Activated T-helper 1 cell treated with anti-CD3 and anti-CD28 coated beads, Interleukin-12 subunit alpha, Interleukin-12 subunit beta, Interleukin-2, Interleukin-4 antibody, amounts not matched to agents 30 ng/mL and 10 ng/mL and 1 ng/mL, durations not matched to agents 14 hours and 24 hours and 36 hours (primary cell): ENCODE results near the gene FANCI. TPM values are rescaled to one million over a fixed set of nuclear protein-coding genes. Genes with fewer than 3 reads are reported as not detected.
A peak's percentile ranks its signal among the peaks of the same experiment; 100 is the strongest.

ENCODE experiments used
- DNase-seq: peaks from one replicate; pipeline ENCODE4 v3.0.0; 2021; ENCODE audit warnings: low spot score
- H3K27ac Mint-ChIP-seq: one replicate; pipeline ENCODE4 v1.8.0; 2021; ENCODE audit warnings: mild to moderate bottlenecking, mixed read lengths
- H3K27me3 Mint-ChIP-seq: one replicate; pipeline ENCODE4 v1.8.0; 2022; ENCODE audit warnings: mild to moderate bottlenecking, moderate library complexity, mixed read lengths; ENCODE audit not compliant: insufficient read depth
- H3K36me3 Mint-ChIP-seq: one replicate; pipeline ENCODE4 v1.8.0; 2021; ENCODE audit warnings: low read depth, mixed read lengths
- H3K4me1 Mint-ChIP-seq: one replicate; pipeline ENCODE4 v1.8.0; 2021; ENCODE audit warnings: low read depth, mixed read lengths
- H3K4me3 Mint-ChIP-seq: one replicate; pipeline ENCODE4 v1.8.0; 2021; ENCODE audit warnings: mild to moderate bottlenecking, moderate library complexity, mixed read lengths
- H3K9me3 Mint-ChIP-seq: one replicate; pipeline ENCODE4 v1.8.0; 2021; ENCODE audit warnings: mixed read lengths
- intact Hi-C: fragments of 100-400 bp; cut with micrococcal nuclease; formaldehyde crosslinking; loops from one replicate; pipeline ENCODE4 v1.15.1; 2024
- total RNA-seq: library from RNA; stranded (reverse); gene quantifications from 2 replicates; pipeline ENCODE4 v1.2.3, GENCODE V29; 2022

The FANCI gene
- total RNA-seq: 167 and 172 TPM in 2 replicates

DNA sequence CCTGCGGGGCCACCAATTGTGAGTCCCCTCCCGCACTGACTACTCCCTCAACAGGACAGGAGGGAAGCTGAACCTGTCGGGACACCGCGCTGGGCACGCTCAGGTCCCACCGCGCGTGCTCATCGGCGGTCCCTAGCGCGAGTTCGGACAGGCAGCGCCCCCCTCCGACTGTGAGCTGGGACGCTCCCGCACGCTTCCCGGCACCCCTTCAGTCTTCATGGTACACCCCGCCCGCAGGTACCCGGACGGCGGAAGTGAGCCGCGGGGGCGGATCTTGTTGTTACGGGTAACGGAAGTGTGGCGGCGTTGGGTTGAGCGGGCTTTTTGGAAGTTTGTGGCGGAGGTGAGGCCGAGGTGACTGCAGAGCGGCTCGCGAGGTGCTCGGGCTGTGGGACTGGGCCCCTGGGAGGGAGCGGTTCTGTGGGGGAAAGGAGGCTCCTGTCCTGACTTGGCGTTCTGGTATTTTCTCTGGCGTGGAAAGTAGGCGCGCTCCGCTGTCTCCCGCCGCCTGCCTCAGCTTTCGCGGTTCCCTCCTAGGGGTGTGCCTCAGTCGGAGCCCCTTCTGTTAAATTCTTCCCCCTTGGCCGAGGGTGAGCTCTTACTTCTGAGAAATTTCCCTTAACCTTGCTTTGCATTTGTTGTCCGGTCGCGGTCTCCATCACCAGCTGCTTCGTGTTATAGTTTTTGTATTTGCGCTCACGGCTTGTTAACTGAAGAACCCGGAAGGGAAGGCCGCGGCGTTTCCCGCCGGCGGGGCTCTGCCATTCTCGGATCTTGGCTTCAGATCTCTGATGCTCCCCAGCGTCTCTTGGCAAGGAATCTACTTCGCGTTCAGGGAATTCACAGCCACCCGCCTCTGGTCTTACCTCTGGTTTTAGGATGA, at the start of gene FANCI:
Gene FANCI, plus strand, starts transcription at position 289 of the 883 bp plus-strand sequence. CDS start 3,669 bp downstream, outside the sequence.
- Mint-ChIP-seq H3K27ac (peak within 1 kb of the TSS; percentile 90), H3K9me3 (no peaks in the 10 kb centered on the region), H3K27me3 (peaks cover 9% of the 10 kb centered on the region), H3K4me1 (peaks cover 53% of the 10 kb centered on the region), H3K4me3 (peak within 1 kb of the TSS; percentile 96), H3K36me3 (peaks cover 31% of the 10 kb centered on the region)
- peak; percentile 95 for DNase-seq
- intact Hi-C loops: loop anchor here (1.0 to 10.0 kb wide), 9 partner anchors 37 to 1471 kb away; partner anchors contain the start of genes ABHD2, BLM, HAPLN3 and MFGE8

DNA sequence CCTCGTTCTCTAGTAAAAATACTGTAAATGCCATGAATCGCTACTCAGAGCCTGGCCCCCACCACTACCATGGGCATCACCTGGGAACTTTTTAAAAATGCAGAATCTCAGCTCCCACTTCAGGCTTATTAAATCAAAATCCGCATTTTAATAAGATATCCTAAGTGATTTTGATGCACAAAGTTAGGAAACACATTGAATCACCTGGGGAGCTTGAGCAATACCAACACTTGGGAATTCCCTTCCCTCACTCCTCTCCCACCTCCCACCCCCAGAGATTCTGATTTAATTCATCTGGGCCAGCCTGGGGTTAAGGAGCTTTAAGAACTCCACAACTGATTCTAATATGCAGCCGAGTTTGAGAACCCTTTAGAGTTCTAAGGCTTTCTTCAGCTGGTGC, 49.2 kb upstream of the FANCI start:
- Mint-ChIP-seq H3K9me3 (no peaks in the 10 kb centered on the region), H3K27ac (no peak overlapping the region), H3K4me3 (no peak overlapping the region), H3K27me3 (no peaks in the 10 kb centered on the region), H3K4me1 (peaks cover 8% of the 10 kb centered on the region), H3K36me3 (peaks cover 31% of the 10 kb centered on the region)
- intact Hi-C loops: no loop called here
- DNase-seq: no peak

DNA sequence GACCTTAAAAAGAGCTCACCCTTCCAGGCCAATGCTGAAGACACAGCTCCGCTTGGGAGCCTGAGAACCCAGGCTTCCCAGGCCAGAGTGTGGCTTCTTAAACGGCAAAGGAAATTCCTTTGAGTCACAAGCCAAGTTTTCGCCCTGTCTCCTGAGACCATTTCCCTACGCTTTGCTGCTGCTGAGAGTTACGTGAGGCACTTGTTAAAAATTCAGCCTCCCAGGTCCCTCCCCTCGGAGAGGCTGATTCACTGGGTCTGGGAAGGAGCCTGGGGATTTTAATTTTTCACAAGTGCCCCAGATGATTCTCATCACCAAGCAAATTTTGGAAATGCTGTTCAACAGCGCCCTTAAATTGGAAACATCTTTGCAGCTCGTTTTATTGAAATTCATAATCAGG, 47.9 kb upstream of the FANCI start:
- no peaks in the 10 kb centered on the region for H3K27me3 Mint-ChIP-seq
- H3K27ac Mint-ChIP-seq: no peak overlapping the region
- intact Hi-C loops: no loop called here
- DNase-seq: no peak
- no peaks in the 10 kb centered on the region for H3K9me3 Mint-ChIP-seq
- H3K4me3 Mint-ChIP-seq: no peak overlapping the region
- peaks cover 8% of the 10 kb centered on the region for H3K4me1 Mint-ChIP-seq
- peaks cover 26% of the 10 kb centered on the region for H3K36me3 Mint-ChIP-seq

DNA sequence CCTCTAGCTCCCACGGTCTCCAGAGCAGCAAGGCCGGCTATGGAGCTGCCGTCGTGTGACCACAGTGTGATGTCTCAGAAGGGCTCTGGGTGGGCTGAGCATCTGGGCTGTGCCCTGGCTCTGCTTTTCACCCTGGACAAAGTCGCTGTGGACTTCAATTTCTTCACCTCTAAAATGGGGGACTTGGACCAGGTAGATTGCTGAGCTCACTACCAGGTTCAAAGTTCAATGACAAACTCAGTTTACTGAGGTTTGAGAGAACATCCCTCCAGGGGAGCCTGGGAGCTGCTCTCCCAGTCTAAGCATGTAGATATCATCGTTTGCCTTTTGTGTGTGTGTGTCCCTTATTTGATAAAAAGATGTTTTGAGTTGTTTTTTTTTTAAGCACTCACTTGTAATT, 47.5 kb upstream of the FANCI start:
- Mint-ChIP-seq H3K4me1 (peaks cover 11% of the 10 kb centered on the region), H3K27me3 (no peaks in the 10 kb centered on the region), H3K4me3 (no peak overlapping the region), H3K27ac (no peak overlapping the region), H3K36me3 (peaks cover 25% of the 10 kb centered on the region), H3K9me3 (no peaks in the 10 kb centered on the region)
- no peak for DNase-seq
- intact Hi-C loops: no loop called here

DNA sequence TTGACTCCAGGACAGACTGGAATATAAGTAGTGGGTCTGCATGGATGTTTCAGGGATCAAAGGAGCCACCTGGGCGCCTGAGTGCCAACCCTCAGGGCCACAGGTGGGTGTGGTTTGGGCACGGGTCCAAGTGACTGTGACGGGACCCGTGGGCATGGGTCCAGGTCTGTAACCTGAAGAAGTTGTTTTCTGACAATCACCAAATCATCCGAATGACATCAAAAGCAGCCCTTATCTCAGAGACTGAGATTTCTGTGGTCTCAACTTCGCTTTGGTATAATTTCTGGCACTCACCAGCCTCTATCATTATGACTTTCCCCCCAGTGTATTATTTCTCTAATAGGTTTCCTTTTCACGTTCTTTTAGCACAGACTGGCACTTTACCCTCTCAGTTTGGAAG, 46.8 kb upstream of the FANCI start:
- intact Hi-C loops: no loop called here
- no peak for DNase-seq
- H3K9me3 Mint-ChIP-seq: no peaks in the 10 kb centered on the region
- peak overlapping the region; percentile 78 for H3K27ac Mint-ChIP-seq
- H3K36me3 Mint-ChIP-seq: peaks cover 24% of the 10 kb centered on the region
- no peak overlapping the region for H3K4me3 Mint-ChIP-seq
- peaks cover 15% of the 10 kb centered on the region for H3K4me1 Mint-ChIP-seq
- H3K27me3 Mint-ChIP-seq: no peaks in the 10 kb centered on the region

DNA sequence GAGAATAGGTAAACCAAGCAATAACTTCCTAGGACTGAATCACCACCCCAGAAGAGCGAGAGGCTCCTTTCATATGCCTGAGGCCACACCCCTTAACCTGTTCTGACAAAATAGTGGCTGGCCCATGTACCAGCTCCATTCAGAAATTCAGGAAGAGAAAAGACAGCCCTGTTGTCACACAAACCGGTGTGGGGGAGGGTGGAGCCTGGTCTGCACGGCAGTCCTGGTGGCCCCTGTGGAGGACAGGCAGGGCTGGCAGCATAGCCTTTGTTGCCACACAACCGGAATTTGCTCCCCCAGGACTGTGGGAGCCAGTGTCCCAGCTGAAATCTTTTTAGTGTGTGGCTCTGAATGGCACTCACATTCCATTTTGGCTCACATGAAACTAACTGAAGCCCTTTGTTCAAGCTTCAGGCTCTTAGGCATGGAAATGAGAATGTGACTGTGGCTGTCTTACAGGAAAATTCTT, 46.2 kb upstream of the FANCI start:
- Mint-ChIP-seq H3K27ac (peak overlapping the region; percentile 78), H3K9me3 (no peaks in the 10 kb centered on the region), H3K4me1 (peaks cover 20% of the 10 kb centered on the region), H3K4me3 (no peak overlapping the region), H3K36me3 (peaks cover 25% of the 10 kb centered on the region), H3K27me3 (no peaks in the 10 kb centered on the region)
- intact Hi-C loops: no loop called here
- DNase-seq: no peak

DNA sequence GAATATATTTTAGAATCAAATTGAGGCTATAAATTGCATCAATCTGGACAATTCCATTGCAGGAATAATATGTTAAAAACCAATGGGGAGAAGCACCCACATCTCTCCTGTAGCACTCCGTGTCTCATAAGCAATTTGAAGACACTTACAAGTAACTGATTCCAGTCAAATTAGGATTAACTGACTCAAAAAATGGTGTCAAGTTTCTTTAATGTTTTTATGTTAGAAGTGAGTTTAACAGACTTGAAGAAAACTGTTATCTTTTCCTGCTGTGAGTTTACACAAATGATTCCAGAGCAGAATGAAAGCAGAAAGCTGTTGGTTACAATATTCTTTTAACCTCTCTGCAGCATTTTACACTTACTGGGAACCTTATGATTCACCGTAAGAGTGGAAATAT, 45.6 kb upstream of the FANCI start:
- Mint-ChIP-seq H3K27me3 (no peaks in the 10 kb centered on the region), H3K36me3 (peaks cover 22% of the 10 kb centered on the region), H3K9me3 (no peaks in the 10 kb centered on the region), H3K4me1 (peaks cover 20% of the 10 kb centered on the region), H3K4me3 (no peak overlapping the region), H3K27ac (no peak overlapping the region)
- DNase-seq: no peak
- intact Hi-C loops: no loop called here

DNA sequence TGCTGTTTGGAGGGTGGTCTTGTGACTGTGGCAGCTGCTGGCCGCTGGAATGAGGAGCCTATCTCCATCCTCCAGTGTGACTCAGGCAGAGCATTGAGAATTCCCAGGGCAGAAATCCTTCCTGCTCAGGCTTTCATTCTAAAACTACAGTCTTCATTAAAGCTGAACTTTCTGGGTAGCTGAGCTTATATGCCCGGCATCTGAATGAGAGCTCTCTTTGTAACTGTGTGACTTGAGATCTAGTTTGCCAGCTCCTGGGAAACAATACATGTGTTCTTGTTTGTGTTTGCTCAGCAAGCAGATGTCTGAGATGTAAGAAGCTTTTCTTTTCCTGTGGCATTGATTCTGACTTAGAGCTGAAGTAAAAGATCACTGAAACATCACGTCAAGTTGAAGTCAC, 44.8 kb upstream of the FANCI start:
- H3K4me3 Mint-ChIP-seq: no peak overlapping the region
- DNase-seq: no peak
- H3K27me3 Mint-ChIP-seq: no peaks in the 10 kb centered on the region
- H3K36me3 Mint-ChIP-seq: peaks cover 23% of the 10 kb centered on the region
- no peaks in the 10 kb centered on the region for H3K9me3 Mint-ChIP-seq
- H3K4me1 Mint-ChIP-seq: peaks cover 28% of the 10 kb centered on the region
- intact Hi-C loops: no loop called here
- H3K27ac Mint-ChIP-seq: no peak overlapping the region

DNA sequence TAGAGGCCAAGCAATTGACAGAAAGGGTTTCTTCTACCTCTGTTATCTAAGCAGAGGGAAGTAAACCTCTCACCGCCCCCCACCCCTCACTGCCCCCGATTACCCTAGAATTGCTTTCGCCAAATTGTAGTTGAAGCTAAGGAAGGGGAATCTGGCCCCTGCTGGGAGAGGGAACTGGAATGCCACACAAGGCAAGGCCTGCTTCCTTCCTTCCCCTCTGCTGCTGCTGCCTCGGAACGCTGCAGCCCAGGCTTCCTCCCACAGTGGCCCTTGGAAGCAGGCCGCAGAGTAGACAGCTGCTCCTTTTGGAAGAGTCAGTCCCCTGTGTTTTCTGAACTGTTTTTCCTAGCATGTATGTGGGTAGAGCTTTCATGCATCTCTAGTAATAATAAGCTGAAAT, 44.0 kb upstream of the FANCI start:
- H3K9me3 Mint-ChIP-seq: no peaks in the 10 kb centered on the region
- H3K36me3 Mint-ChIP-seq: peaks cover 22% of the 10 kb centered on the region
- H3K4me3 Mint-ChIP-seq: no peak overlapping the region
- no peak for DNase-seq
- no peak overlapping the region for H3K27ac Mint-ChIP-seq
- no peaks in the 10 kb centered on the region for H3K27me3 Mint-ChIP-seq
- intact Hi-C loops: no loop called here
- H3K4me1 Mint-ChIP-seq: peaks cover 36% of the 10 kb centered on the region

DNA sequence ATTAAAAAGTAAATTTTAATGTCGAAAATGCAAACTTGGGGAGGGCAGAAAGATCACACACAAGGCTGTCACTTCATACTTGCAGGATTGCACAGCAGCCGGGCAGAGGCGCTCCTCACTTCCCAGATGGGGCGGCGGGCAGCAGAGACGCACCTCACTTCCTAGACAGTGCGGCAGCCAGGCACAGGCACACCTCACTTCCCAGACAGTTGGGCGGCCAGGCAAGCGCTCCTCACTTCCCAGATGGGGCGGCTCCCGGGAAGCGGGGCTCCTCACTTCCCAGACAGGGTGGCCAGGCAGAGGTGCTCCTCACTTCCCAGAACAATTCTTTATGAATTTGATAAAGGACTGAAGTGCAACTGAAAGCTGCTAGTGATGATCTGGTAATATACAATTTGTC, 43.6 kb upstream of the FANCI start:
- intact Hi-C loops: no loop called here
- Mint-ChIP-seq H3K4me1 (peaks cover 40% of the 10 kb centered on the region), H3K36me3 (peaks cover 22% of the 10 kb centered on the region), H3K4me3 (no peak overlapping the region), H3K9me3 (no peaks in the 10 kb centered on the region), H3K27me3 (peaks cover 1% of the 10 kb centered on the region), H3K27ac (no peak overlapping the region)
- DNase-seq: no peak

DNA sequence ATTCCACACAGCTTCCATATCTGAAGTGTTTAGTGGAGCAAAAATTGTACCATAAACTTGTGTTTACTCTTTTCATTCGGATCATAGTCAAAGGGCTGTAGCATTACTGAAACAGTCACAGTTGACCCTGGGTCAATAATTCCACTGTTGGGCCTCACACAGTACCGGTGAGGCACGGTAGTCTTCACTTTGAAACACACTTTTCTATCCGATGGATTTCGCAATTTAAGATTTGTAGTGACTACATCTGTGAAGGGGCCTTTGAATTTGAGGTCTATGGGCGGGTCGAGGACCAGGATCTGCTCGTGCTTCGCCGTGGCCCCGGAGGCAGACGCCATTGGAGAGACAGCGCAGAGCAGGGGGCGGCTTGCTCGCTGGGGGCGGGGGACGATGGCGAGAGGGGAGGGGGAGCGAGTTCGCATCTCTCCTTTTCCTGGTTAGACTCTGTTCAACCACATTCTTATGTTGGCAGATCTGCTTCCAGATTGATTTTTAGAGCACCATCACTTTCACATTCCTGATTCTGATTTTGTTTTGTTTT, 42.2 kb upstream of the FANCI start:
- Mint-ChIP-seq H3K4me3 (no peak overlapping the region), H3K36me3 (peaks cover 19% of the 10 kb centered on the region), H3K4me1 (peaks cover 42% of the 10 kb centered on the region), H3K27me3 (peaks cover 1% of the 10 kb centered on the region), H3K27ac (no peak overlapping the region), H3K9me3 (no peaks in the 10 kb centered on the region)
- no peak for DNase-seq
- intact Hi-C loops: no loop called here

DNA sequence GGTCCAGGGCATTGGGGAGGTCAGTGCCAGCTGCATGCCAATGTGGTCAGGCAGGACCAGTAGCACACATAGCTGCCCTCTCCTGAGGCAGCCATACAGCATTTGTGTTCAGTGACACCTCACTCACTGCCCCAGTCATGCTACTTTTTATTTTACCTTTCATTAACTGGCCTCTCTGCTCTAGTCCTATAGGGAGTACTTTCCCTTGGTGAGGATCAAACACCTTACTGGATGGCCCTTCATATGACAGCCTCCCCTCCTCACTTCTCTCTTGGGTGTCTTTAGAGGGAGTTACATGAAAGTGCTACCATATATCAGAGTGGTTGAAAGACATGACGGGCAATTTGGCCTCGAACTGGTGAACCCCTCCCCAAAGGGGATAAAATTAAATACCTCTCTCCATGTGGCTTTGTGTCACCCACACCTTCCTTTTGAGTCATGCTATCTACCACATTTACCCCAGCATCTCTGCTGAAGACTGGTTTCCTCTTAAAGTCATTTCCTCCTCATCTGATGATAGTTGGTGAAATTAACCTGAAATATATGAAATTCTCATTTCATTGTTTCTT, 40.0 kb upstream of the FANCI start:
- peaks cover 46% of the 10 kb centered on the region for H3K4me1 Mint-ChIP-seq
- H3K36me3 Mint-ChIP-seq: peaks cover 15% of the 10 kb centered on the region
- intact Hi-C loops: loop anchor here (1.0 kb wide), 2 partner anchors 23 to 36 kb away; no protein-coding TSS in a partner anchor
- H3K9me3 Mint-ChIP-seq: no peaks in the 10 kb centered on the region
- peak overlapping the region; percentile 67 for H3K4me3 Mint-ChIP-seq
- H3K27ac Mint-ChIP-seq: peak overlapping the region; percentile 62
- peak; percentile 40 for DNase-seq
- peaks cover 1% of the 10 kb centered on the region for H3K27me3 Mint-ChIP-seq
